Osteoblast (primary cell): ENCODE results near the gene C17orf114.

Experiments
- DNase-seq: peaks from one replicate; pipeline ENCODE4 v3.0.0; 2011; ENCODE audit warnings: low spot score, mixed read lengths; ENCODE audit not compliant: insufficient read length; ENCODE audit errors: missing footprints
- H2AFZ ChIP-seq: 2 replicates; pipeline ENCODE4 v1.6.0; 2011; ENCODE audit warnings: mild to moderate bottlenecking, low read length
- H3K27ac ChIP-seq: 2 replicates; pipeline ENCODE4 v1.5.1; 2011; ENCODE audit warnings: mild to moderate bottlenecking, low read depth, low read length, moderate library complexity
- H3K27me3 ChIP-seq: 2 replicates; pipeline ENCODE4 v1.6.0; 2012; ENCODE audit warnings: mild to moderate bottlenecking, control low read depth, inconsistent platforms, low read length, moderate library complexity; ENCODE audit not compliant: insufficient read depth
- H3K36me3 ChIP-seq: 2 replicates; pipeline ENCODE4 v1.5.1; 2011; ENCODE audit warnings: mild to moderate bottlenecking, low read length, control low read depth, moderate library complexity; ENCODE audit not compliant: insufficient read depth
- H3K4me1 ChIP-seq: 2 replicates; pipeline ENCODE4 v1.5.1; 2011; ENCODE audit warnings: mild to moderate bottlenecking, low read length, control low read depth, moderate library complexity; ENCODE audit not compliant: insufficient read depth
- H3K4me2 ChIP-seq: 2 replicates; pipeline ENCODE4 v1.6.0; 2011; ENCODE audit warnings: mild to moderate bottlenecking, low read length; ENCODE audit not compliant: insufficient read depth
- H3K4me3 ChIP-seq: fragments of 200-600 bp; sonication (generic); 3 replicates; pipeline ENCODE4 v1.5.1; 2012; ENCODE audit warnings: mild to moderate bottlenecking, low read length, inconsistent platforms; ENCODE audit not compliant: insufficient read depth
- H3K79me2 ChIP-seq: 2 replicates; pipeline ENCODE4 v1.6.0; 2012; ENCODE audit warnings: mild to moderate bottlenecking, low read length, control low read depth, inconsistent platforms; ENCODE audit not compliant: insufficient read depth
- H3K9me3 ChIP-seq: 2 replicates; pipeline ENCODE4 v1.5.1; 2011; ENCODE audit warnings: low read depth, low read length, control low read depth
- H4K20me1 ChIP-seq: 2 replicates; pipeline ENCODE4 v1.6.0; 2012; ENCODE audit warnings: mild to moderate bottlenecking, low read length, control low read depth; ENCODE audit not compliant: insufficient read depth
- TF ChIP-seq, protein P1 (sequence below): IDR thresholded peaks from 2 replicates; pipeline ENCODE4 v1.5.1; 2011; ENCODE audit warnings: mild to moderate bottlenecking, low read depth, low read length, moderate library complexity; ENCODE audit errors: extremely low read depth

C17orf114 gene

DNA sequence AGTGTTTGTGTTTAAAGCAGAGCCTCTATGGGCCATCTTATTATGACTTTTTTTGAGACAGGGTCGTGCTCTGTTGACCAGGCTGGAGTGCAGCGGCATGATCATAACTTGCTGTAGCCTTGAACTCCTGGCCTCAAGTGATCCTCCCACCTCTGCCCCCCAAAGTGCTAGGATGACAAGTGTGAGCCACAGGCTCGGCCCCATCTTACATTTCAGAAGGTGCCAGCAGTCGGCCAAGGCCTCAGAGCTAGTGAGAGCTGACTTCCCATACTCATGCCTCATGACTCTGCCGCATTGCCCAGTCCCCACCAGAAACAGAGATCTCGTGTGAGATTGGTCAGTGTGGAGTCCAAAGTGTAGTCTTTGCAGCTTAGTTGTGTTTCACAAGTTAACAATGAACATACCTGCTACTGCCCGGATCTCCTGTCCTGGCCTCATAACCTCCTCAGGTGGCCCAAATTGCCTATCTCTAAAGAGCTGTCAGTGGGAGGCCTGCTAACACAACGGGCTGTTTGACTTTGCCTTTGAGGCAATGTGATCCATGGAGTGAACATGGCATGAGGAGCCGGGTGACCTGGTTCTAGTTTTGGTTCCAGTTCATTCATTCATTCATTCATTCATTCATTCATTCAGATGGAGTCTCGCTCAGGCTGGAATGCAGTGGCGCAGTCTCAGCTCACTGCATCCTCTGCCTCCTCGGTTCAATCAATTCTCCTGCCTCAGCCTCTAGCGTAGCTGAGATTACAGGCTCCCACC, 44.7 kb upstream of the C17orf114 start:
- Histone ChIP-seq H3K27me3 (no peaks in the 10 kb centered on the region), H3K4me2 (no peak overlapping the region), H3K4me1 (peaks cover 3% of the 10 kb centered on the region), H3K36me3 (no peaks in the 10 kb centered on the region), H3K9me3 (no peaks in the 10 kb centered on the region), H2AFZ (no peak overlapping the region), H3K27ac (no peak overlapping the region), H3K79me2 (peaks cover 83% of the 10 kb centered on the region), H4K20me1 (peaks cover 75% of the 10 kb centered on the region), H3K4me3 (no peak overlapping the region)
- no peak for DNase-seq
- TF ChIP-seq, protein P1, sequence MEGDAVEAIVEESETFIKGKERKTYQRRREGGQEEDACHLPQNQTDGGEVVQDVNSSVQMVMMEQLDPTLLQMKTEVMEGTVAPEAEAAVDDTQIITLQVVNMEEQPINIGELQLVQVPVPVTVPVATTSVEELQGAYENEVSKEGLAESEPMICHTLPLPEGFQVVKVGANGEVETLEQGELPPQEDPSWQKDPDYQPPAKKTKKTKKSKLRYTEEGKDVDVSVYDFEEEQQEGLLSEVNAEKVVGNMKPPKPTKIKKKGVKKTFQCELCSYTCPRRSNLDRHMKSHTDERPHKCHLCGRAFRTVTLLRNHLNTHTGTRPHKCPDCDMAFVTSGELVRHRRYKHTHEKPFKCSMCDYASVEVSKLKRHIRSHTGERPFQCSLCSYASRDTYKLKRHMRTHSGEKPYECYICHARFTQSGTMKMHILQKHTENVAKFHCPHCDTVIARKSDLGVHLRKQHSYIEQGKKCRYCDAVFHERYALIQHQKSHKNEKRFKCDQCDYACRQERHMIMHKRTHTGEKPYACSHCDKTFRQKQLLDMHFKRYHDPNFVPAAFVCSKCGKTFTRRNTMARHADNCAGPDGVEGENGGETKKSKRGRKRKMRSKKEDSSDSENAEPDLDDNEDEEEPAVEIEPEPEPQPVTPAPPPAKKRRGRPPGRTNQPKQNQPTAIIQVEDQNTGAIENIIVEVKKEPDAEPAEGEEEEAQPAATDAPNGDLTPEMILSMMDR, result no peak

DNA sequence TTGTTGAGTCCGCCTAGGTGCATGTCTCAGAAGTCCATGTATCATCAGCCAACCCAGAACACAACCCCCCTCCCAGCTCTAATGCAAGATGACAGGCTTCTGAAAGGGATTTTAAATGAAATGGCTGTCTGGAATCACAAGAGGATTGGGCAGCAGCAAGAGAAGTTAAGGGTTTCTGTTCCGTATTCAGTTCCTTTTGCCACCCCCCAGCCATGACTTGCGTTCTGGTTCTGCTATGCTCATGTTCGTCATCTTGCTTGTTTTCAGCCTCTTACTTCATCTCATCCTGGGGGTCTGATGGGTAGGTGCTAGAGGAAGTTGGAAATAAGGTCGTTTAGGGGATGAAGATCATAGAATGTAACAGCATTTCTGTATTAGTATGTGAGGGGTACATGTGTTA, 43.0 kb upstream of the C17orf114 start:
- Histone ChIP-seq H3K27me3 (no peaks in the 10 kb centered on the region), H3K4me3 (no peak overlapping the region), H4K20me1 (peaks cover 77% of the 10 kb centered on the region), H3K9me3 (no peaks in the 10 kb centered on the region), H3K27ac (no peak overlapping the region), H3K4me2 (no peak overlapping the region), H3K79me2 (peaks cover 85% of the 10 kb centered on the region), H3K4me1 (no peaks in the 10 kb centered on the region), H2AFZ (no peak overlapping the region), H3K36me3 (no peaks in the 10 kb centered on the region)
- DNase-seq, result no peak
- TF ChIP-seq, protein P1, result no peak

DNA sequence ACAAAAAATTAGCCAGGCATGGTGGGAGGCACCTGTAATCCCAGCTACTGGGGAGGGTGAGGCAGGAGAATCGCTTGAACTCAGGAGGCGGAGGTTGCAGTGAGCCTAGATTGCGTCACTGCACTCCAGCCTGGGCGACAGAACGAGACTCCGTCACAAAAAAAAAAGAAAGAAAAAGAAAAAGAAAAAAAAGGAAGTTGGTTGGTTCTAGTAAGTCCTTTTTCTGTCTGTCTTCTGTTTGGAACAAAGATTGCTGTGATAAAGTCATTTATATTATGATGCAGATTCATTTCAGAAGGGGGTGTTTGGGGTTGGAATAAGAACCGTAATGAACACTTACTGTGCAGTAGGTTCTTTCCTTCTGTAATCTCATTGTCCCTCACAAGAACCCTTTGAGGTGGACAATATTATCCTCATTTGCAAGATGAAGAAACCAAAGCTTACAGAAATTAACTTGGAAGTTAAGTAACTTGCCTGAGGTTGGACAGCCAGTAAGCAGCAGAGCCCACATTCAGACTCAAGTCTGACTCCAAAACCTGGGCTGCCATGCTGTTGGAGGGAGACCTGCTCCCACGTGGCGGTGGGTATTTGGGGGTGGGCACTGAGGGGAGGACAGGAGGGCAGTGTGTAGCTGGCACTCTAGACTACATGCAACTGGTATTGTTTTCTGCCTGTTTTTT, 41.3 kb upstream of the C17orf114 start:
- no peaks in the 10 kb centered on the region for H3K9me3 ChIP-seq
- no peaks in the 10 kb centered on the region for H3K4me1 ChIP-seq
- H2AFZ ChIP-seq, result no peak overlapping the region
- no peaks in the 10 kb centered on the region for H3K36me3 ChIP-seq
- DNase-seq, result no peak
- TF ChIP-seq, protein P1, result no peak
- no peak overlapping the region for H3K4me3 ChIP-seq
- peaks cover 77% of the 10 kb centered on the region for H4K20me1 ChIP-seq
- H3K27ac ChIP-seq, result no peak overlapping the region
- H3K4me2 ChIP-seq, result no peak overlapping the region
- H3K27me3 ChIP-seq, result no peaks in the 10 kb centered on the region
- H3K79me2 ChIP-seq, result peaks cover 87% of the 10 kb centered on the region

DNA sequence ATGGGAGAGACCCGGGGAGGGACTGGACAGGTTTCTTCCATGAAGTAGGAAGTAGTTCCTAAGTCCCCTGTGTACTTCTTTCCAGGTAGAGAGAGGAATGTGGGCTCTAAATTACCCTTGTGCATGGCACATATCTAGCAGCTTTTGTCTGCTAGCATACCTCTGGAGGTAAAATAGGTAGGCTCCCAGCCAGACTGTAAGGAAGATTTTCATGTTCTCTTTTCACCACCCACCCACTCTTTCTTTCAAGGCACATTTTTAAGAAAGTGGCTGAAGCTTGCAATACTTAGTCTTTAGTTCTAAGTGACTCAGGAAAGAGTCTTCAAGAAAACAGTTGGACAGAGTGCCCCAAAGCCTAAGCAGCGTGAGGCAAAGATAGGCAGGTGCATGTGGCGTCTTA, 40.2 kb upstream of the C17orf114 start:
- peaks cover 80% of the 10 kb centered on the region for H4K20me1 ChIP-seq
- H3K4me3 ChIP-seq, result no peak overlapping the region
- H3K4me2 ChIP-seq, result no peak overlapping the region
- peaks cover 89% of the 10 kb centered on the region for H3K79me2 ChIP-seq
- TF ChIP-seq, protein P1, result no peak
- no peak overlapping the region for H3K27ac ChIP-seq
- H2AFZ ChIP-seq, result no peak overlapping the region
- H3K36me3 ChIP-seq, result peaks cover 2% of the 10 kb centered on the region
- peak; percentile 35 for DNase-seq
- no peaks in the 10 kb centered on the region for H3K9me3 ChIP-seq
- no peaks in the 10 kb centered on the region for H3K27me3 ChIP-seq
- H3K4me1 ChIP-seq, result no peaks in the 10 kb centered on the region
